ENCODE results near the gene MYBPH.

- TF ChIP-seq CTCF (conservative IDR thresholded peaks at IDR 0.05; ENCODE audit: low read length) (no peak), EZH2phosphoT487 (IDR thresholded peaks at IDR 0.05; ENCODE audit: borderline replicate concordance, low read depth, low read length) (no peak)
Measured at GRCh38 chr1:203150511-203151297, 24.9 kb downstream of the MYBPH start.
